GM18520 (cell line): ENCODE results near the gene MYBPC3.
"Not testable (repeated sequence)": the region's sequence is repeated elsewhere in the genome, so short reads cannot be mapped to it uniquely, and the experiment has no call there.

Experiments used
- ATAC-seq: cut with Tn5 transposase; IDR thresholded peaks from one replicate; pipeline ENCODE4 v1.9.1; 2021; ENCODE audit not compliant: unreplicated experiment

Gene MYBPC3

GRCh38 chr11:47326198-47326597 lies 26.3 kb downstream of the MYBPC3 start:
- ATAC-seq: no peak

DNA sequence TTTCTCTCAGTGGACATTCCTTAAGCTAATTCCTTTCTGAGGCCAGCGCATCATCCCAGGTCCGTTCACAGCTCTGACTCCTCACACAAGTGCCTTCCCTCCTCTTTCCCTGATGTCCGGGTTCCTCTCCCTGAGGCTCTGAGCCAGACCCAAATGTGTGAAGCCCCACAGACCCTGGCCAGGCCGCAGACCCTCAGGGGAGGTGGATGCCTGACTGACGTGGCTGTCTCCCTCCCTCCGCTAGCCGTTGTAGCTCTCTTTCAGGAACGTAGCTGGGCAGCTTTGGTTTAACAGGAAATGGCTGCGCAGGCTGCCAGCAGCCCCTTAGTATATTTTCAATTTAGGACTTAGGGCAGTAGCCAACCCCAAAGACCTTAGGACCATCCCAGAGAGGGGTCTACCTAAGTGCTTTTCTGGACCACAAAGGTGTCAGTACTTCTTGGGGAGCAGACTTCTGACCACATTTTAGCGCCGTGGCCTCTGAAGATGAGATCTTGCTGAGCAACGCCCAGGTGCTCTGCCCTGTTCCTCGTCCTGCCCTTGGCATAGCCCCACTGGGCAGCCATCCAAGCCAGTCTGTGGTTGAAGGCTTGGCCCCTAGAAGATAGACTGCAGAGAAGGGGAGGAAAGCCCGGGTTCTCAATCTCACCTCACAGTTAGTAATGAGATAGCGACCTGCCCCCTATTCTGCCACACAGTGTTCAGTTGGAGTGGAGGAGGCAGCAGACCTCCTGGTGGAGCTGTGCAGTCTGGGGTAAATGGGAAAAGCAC lies 27.0 kb downstream of the MYBPC3 start:
- ATAC-seq: no peak

DNA sequence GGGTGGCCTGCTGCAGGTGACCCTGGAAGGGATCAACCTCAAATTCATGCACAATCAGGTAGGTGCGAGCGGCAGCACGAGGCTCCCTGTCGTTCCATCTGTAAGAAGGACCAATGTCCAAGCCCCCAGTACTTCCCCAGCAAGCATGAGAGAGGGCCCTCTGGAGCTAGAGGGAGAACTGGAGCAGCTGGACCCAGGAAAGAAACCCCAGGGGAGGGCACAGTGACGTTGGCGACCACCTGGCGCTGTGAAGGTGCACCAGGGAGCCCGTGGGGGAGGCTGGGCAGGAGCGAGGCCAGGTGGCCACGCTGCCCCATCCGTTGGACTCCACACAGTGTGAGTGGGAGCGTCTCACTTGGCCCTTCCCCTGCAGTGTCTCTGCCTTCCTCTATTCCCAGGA lies 28.0 kb downstream of the MYBPC3 start:
- no peak for ATAC-seq

- no peak for ATAC-seq
Measured at GRCh38 chr11:47318166-47318565, 34.3 kb downstream of the MYBPC3 start.

DNA sequence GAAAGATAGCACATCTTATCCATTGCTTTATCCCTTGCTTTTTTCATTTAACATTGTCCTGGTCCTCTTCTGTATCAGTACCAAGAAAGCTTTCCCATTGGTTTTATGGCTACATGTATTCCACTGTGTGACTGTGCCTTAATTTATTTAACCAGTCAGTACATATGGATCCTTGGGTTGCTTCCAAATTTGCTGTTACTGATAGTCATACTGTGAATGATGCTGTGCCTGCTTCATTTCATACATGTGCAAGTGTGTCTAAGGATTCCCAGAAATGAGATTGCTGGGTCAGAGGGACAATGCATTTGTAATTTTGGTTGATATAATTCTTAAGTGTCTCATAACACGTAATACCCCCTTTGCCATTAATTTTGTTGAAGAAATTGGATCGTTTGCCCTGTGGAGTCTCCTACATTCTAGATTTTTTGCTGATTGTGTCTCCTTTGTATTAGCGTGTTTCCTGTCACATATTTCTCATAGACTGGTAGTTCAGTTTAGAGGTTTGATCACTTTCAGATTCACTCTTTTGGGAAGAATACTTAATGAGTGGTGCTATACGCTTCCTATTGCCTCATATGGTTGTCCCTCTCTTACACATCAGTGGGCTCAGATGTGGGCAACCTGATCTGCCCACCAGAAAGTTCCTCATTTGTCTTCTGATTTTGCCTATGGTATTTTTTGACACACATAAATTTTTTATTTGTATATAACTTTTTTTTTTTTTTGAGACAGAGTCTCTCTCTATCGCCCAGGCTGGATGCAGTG lies 35.3 kb downstream of the MYBPC3 start:
- no peak for ATAC-seq

- ATAC-seq: not testable (repeated sequence)
Measured at GRCh38 chr11:47316501-47316900, 36.0 kb downstream of the MYBPC3 start.

- no peak for ATAC-seq
Measured at GRCh38 chr11:47314992-47315391, 37.5 kb downstream of the MYBPC3 start.

DNA sequence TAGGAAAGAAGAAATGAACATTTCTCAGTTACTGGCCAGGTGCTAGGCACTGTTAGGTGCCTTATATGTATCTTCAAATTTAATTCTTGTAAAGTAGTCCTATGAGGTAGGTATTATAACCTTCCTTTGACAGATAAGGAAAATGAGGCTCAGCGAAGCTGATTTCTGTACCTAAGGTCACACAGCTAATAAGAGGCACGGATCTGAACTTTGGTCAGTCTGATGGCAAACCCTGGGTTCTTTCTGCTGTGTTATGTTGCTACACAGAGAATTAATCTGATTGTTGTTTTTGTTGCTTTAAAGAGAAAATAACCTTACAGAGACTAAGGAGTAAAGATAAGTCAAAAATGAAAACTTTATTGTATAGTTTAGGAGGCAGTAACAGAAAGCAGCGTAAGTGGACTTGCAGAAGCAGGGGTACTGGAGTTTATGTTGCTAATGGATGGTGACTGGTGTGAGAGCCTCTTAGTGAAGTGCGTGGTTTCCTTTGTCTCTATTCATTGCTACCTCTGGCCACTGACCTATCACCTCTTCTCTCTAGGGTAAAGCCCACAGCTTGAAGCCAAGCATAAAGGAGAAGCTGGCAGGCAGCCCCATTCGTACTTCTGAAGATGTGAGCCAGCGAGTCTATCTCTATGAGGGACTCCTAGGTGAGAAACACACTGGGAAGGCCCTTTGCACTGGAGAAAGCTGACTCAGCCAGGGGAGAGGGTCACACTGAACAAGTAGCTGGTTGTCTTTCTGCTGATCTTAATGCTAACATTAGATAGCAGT lies 44.3 kb downstream of the MYBPC3 start:
- ATAC-seq: no peak

DNA sequence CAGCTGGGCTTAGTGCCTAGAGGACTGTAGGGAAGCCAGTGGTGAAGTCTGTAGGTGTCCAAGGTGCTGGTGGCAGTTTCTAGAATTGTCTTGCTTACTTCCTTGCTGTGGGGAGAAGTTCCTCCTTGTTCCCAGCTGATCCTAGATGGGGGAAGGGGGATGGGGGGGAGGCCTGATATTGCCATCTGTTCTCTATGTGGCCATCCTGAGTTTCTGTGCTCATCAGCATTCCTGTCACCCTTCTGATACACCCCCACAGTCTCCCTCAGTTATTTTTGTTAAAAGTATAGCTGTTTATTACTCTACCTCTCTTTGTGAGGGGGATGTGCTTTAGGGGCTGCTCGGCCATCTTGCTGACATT lies 46.0 kb downstream of the MYBPC3 start:
- ATAC-seq: no peak

GRCh38 chr11:47305734-47306483 lies 46.6 kb downstream of the MYBPC3 start:
- ATAC-seq: no peak

- ATAC-seq: no peak
Measured at GRCh38 chr11:47302853-47303252, 49.6 kb downstream of the MYBPC3 start.

DNA sequence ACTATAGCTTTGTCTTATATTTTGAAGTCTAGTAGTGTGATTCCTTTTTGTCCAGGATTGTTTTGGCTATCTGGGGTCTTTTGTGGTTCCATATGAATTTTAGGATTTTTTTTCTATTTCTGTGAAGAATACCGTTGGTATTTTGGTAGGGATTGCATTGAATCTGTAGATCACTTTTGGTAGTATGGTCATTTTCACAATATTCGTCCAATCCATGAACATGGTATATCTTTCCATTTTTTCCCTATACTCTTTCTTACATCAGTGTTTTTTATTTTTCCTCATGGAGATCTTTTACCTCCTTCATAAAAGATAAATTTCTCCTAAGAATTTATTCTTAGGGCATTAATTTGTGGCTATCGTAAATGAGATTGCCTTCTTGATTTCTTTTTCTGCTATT lies 53.4 kb downstream of the MYBPC3 start:
- ATAC-seq: no peak

- ATAC-seq: no peak
Measured at GRCh38 chr11:47296045-47296444, 56.5 kb downstream of the MYBPC3 start.

- no peak for ATAC-seq
Measured at GRCh38 chr11:47295385-47295784, 57.1 kb downstream of the MYBPC3 start.

GRCh38 chr11:47289856-47290255 lies 62.6 kb downstream of the MYBPC3 start:
- ATAC-seq: no peak

DNA sequence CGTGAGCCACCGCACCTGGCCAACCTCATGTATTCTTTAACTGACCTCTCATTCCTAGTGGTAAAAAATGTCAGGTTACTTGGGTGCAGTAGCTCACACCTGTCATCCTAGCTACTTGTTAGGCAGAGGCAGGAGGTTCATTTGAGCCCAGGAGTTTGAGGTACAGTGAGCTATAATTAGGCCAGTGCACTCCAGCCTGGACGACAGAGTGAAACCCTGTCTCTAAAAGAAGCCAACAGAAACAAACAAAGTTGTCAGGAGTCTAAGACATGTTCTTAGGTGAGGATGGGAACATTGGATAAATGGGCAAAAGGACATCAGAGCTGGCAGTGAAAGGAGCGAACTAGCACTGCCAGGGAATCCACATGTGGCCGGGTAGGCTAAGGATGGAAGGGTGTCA lies 64.4 kb downstream of the MYBPC3 start:
- no peak for ATAC-seq

DNA sequence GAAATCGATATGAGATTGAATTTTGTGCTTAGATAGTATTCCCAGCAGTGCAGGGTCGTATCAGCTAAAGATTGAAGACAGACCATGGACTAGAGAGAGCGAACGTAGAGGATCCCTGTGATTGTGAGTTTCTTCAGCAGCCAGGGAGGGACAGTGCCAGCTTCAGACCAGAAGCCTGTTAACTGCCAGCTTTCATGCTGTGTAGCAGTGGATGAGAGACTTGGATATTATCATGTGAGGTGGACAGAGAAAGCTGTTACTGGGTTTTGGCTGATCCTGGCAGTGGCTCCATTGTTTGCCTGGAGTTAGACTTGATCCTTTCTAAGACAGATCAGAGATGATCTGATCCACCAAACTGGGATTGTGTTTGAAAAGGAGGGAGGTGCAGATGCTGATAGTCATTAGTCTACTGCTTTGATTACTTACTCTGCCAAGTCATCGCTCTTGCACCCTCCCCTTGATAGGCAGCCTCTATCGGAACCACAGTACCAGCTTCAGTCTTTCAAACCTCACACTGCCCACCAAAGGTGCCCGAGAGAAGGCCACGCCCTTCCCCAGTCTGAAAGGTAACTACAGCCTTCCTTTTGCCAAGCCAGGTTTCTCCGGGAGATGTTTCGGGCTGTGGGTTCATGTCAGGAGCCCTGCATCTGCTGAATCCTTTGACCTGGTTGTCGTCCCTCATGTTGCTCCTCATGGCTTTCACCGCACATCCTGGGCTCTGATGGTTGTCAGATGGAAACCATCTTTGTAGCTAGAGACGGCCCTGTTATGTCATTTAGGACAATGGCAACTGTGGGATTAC lies 66.3 kb downstream of the MYBPC3 start:
- no peak for ATAC-seq

GRCh38 chr11:47284151-47284550 lies 68.4 kb downstream of the MYBPC3 start:
- no peak for ATAC-seq

DNA sequence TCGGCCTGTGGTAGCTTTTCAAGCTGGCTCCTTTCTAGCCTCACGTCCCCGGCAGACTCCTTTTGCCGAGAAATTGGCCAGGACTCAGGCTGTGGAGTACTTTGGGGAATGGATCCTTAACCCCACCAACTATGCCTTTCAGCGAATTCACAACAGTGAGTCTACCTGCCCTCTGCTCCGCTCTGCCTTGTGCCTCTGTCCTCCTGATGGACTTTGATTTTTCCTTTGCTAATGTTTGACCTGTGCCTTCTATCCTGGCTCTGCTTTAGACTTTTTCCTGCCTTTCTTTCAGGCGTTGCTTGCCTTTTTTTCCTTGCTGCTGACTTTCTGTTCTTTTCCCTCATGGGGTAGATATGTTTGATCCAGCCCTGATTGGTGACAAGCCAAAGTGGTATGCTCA lies 70.0 kb downstream of the MYBPC3 start:
- no peak for ATAC-seq
